Effector memory CD8-positive, alpha-beta T cell (primary cell): Measurements from ENCODE around the gene ALDH1L1.
A peak's percentile ranks its signal among the peaks of the same experiment; 100 is the strongest.

Experiments
- ATAC-seq: fragments of 150-1000 bp; cut with Tn5 transposase; replicated peaks from 2 replicates; pipeline ENCODE4 v1.10.0; 2021; ENCODE audit warnings: mild to moderate bottlenecking, moderate library complexity
- DNase-seq, 3 experiments: peaks; one replicate each; pipeline ENCODE4 v3.0.0; 2021
- H3K27ac Mint-ChIP-seq, 2 donors: one replicate each; pipeline ENCODE4 v1.8.0; 2022; ENCODE audit warnings: mild to moderate bottlenecking in 2 of 2, mixed read lengths in 2 of 2, moderate library complexity in 2 of 2
- H3K27me3 Mint-ChIP-seq, 2 donors: one replicate each; pipeline ENCODE4 v1.8.0; 2022; ENCODE audit warnings: mixed read lengths in 2 of 2
- H3K36me3 Mint-ChIP-seq: one replicate; pipeline ENCODE4 v1.8.0; 2022; ENCODE audit warnings: mild to moderate bottlenecking, moderate library complexity, mixed read lengths; ENCODE audit not compliant: insufficient read depth
- H3K4me1 Mint-ChIP-seq, 2 donors: one replicate each; pipeline ENCODE4 v1.8.0; 2022; ENCODE audit warnings: low read depth in 2 of 2, mixed read lengths in 2 of 2
- H3K4me3 Mint-ChIP-seq, 2 donors: one replicate each; pipeline ENCODE4 v1.8.0; 2022; ENCODE audit warnings: mild to moderate bottlenecking in 2 of 2, mixed read lengths in 2 of 2, moderate library complexity in 2 of 2
- H3K9me3 Mint-ChIP-seq, 2 donors: one replicate each; pipeline ENCODE4 v1.8.0; 2022; ENCODE audit warnings: mixed read lengths in 2 of 2

Gene ALDH1L1

DNA sequence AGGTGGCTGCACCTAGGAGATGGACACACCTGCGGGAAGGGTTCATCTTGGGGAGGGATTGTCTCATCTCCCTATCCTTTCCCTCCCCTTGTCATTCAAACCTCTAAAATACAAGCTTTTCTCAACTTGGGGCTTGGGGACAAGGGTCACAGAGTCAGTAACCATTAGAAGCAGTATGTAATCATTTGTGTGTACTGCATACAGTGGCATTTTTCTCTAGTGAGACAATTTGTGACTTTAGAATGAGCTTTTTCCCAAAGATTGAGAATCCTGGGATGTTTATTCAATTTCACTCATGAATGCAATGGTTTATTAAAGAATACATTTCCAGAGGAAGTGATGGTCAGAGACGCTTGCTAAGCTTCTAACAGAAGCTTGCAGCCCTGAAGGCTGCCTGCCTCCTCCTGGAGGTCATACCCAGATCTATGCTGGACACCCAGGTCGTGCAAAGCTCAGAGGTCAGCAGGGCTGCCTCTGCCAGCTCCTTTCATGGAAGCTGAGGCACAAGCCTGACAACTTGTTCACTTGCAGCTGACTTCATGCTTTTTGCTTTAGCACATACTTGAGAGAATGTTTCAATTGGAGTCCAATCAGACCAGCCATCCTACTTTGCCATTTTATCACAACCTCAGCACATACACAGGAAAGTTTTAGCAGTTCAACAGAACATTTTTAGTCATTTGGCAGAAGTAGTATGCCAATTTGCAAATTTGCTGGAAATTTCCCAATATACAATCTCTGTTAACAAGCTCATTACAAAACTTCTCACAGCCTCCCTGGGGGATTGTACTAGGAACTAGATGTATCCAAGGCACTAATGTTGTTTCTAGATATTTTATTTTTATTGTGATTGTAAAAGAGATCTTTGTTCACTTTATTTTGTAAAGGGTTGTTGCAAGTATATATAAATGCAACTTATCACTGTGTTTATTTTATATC is 25.6 kb upstream of the ALDH1L1 start:
- ATAC-seq (no peak), DNase-seq (no peak)
- no peaks in the 10 kb centered on the region for H3K4me1 Mint-ChIP-seq
- H3K4me3 Mint-ChIP-seq, result no peak overlapping the region
- no peaks in the 10 kb centered on the region for H3K9me3 Mint-ChIP-seq
- no peak overlapping the region for H3K27ac Mint-ChIP-seq
- peaks cover 41 to 81% of the 10 kb centered on the region in 2 donors for H3K27me3 Mint-ChIP-seq
- no peaks in the 10 kb centered on the region for H3K36me3 Mint-ChIP-seq

GRCh38 chr3:126202680-126203079 is 22.3 kb upstream of the ALDH1L1 start:
- ATAC-seq, result no peak
- DNase-seq, result no peak
- Mint-ChIP-seq H3K4me1 (no peaks in the 10 kb centered on the region), H3K4me3 (no peak overlapping the region), H3K27me3 (peaks cover 36 to 55% of the 10 kb centered on the region in 2 donors), H3K36me3 (no peaks in the 10 kb centered on the region), H3K27ac (no peak overlapping the region), H3K9me3 (no peaks in the 10 kb centered on the region)

DNA sequence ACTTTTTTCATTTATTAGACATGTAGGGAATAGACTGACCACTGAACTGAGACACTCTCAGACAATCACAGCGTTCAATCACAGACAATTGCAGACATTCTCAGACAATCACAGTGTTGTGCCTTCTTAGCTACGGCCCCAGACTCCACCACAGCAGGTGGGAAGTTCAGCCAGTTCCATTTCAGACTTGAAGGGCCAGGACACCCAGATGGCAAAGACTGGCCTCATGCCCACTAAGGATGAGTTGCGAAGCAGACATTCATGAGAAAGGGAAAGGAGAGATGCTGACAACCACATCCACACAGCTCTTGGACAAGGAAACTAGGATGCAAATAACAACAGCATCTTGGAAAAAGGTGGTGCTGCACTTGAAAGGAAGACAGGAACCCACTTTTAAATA is 21.9 kb upstream of the ALDH1L1 start:
- Mint-ChIP-seq H3K4me1 (no peaks in the 10 kb centered on the region), H3K9me3 (no peaks in the 10 kb centered on the region), H3K36me3 (no peaks in the 10 kb centered on the region), H3K27me3 (peaks cover 32 to 52% of the 10 kb centered on the region in 2 donors), H3K4me3 (no peak overlapping the region), H3K27ac (no peak overlapping the region)
- DNase-seq (no peak), ATAC-seq (no peak)

DNA sequence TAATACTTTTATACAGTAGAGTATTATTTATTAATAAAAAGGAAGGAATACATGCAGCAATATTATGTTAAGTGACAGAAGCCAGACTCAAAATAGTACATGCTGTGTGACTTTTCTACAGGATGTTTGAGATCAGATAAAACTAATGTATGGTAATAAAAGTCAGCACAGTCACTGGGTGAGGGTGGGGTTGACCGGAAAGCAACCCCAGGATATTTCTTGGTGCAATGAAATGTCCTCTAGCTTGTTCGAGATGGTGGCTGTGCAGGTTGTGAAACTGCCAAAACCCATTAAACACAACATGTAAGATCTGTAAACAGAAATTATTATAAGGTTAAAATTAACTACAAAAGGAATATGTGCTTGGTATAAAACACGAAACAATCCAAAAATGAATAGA is 20.8 kb upstream of the ALDH1L1 start:
- ATAC-seq (no peak), DNase-seq (no peak)
- Mint-ChIP-seq H3K4me1 (no peaks in the 10 kb centered on the region), H3K27ac (no peak overlapping the region), H3K27me3 (peaks cover 36 to 51% of the 10 kb centered on the region in 2 donors), H3K9me3 (no peaks in the 10 kb centered on the region), H3K36me3 (no peaks in the 10 kb centered on the region), H3K4me3 (no peak overlapping the region)

DNA sequence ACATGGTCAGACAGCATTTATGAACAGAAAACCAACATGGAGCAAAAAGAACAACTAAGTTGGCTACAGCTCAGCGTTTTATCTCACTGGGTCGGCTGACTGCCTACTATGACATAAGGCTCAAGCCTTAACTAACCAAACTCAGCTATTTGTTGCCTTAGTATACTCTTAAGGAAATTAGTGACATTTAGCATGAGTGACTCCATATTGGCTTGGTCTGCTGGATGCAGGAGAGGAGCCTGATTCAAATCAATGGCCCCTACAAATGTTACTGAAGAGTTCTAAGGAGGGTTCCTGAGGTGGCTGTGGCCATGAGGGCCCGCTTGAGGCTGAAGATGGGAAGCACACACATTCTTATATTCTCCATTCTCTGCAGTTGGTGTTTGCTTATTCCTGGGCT is 20.1 kb upstream of the ALDH1L1 start:
- DNase-seq (no peak), ATAC-seq (no peak)
- Mint-ChIP-seq H3K27me3 (peaks cover 36 to 44% of the 10 kb centered on the region in 2 donors), H3K27ac (no peak overlapping the region), H3K4me3 (no peak overlapping the region), H3K9me3 (no peaks in the 10 kb centered on the region), H3K36me3 (no peaks in the 10 kb centered on the region), H3K4me1 (no peaks in the 10 kb centered on the region)

DNA sequence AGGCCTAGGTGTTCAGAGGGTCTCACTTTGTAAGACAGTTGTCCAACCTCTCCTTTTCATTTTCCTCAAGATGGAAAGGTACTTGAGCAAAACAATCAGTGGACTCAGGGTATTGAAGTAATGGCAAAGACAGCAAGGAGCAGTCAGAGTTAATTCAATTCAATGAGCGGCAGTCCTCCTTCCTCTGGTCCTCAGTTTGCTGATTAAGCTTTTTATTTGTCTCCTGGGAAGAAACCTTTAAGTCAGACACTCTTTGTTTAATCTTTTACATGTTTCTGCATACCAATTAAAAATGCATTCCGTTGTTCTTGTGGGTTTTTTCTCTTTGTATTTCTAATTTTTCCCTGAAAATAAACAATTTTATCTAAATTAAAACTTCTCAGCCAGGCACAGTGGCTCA is 18.9 kb upstream of the ALDH1L1 start:
- H3K27me3 Mint-ChIP-seq, result peaks cover 25 to 31% of the 10 kb centered on the region in 2 donors
- no peak overlapping the region for H3K4me3 Mint-ChIP-seq
- DNase-seq (no peak), ATAC-seq (no peak)
- no peak overlapping the region for H3K27ac Mint-ChIP-seq
- no peaks in the 10 kb centered on the region for H3K36me3 Mint-ChIP-seq
- no peaks in the 10 kb centered on the region for H3K9me3 Mint-ChIP-seq
- H3K4me1 Mint-ChIP-seq, result no peaks in the 10 kb centered on the region

DNA sequence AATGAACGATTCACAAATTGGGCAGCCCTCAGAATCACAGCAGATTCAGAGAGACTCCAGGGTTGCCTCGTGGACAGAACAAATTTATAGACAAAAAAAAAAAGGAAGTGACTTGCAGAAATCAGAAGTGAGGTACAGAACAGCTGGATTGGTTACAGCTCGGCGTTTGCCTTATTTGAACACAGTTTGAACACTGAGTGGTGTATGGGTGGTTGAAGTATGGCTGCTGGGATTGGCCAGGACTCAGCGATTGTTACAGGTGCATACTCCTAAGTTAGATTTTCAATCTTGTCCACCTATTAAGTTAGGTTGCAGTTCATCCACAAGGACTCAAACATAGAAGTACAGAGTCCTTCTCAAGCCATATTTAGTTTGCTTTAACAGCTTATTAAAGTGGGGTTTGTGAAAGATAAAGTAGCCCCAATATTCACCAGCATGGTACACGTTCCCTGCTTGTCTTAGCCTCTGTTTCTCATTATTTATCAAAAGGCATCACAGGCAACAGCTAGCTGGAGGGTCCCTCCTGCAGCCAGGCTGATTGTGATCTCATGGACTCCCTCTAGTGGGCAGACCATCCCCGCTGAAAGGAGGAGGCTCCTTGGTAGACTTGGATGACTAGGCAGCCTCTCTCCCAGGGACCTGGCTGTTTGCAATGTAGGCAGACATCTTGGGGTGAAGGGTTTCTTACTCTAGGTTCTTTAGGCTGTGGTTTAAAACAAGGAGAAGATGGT is 17.6 kb upstream of the ALDH1L1 start:
- DNase-seq (peak in 1 of 3 experiments; percentile 30), ATAC-seq (peak; percentile 42)
- no peaks in the 10 kb centered on the region for H3K9me3 Mint-ChIP-seq
- no peaks in the 10 kb centered on the region for H3K36me3 Mint-ChIP-seq
- H3K4me3 Mint-ChIP-seq, result no peak overlapping the region
- no peak overlapping the region for H3K27ac Mint-ChIP-seq
- H3K4me1 Mint-ChIP-seq, result no peaks in the 10 kb centered on the region
- H3K27me3 Mint-ChIP-seq, result peaks cover 19 to 20% of the 10 kb centered on the region in 2 donors

DNA sequence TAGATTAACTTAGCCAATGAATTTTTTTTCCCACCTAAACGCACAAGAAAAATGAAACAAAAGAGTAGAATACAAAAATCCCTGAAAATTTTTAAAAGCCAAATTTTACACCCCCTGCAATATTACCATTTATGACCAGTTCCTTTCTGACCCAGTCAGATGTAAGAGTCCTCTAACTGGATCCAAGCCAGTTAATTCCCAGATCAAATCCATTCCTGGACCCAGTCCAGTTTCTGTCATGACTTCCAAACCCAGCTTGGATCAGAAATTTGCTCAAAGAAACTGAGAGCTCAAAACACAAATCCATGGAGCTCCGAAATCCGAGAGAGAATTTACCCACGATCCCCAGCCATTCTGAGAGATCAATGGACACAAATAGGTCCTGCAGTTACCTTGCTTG is 17.0 kb upstream of the ALDH1L1 start:
- ATAC-seq, result no peak
- no peaks in the 10 kb centered on the region for H3K9me3 Mint-ChIP-seq
- DNase-seq, result no peak
- peaks cover 12 to 14% of the 10 kb centered on the region in 2 donors for H3K27me3 Mint-ChIP-seq
- H3K36me3 Mint-ChIP-seq, result no peaks in the 10 kb centered on the region
- no peaks in the 10 kb centered on the region for H3K4me1 Mint-ChIP-seq
- H3K4me3 Mint-ChIP-seq, result no peak overlapping the region
- H3K27ac Mint-ChIP-seq, result no peak overlapping the region

DNA sequence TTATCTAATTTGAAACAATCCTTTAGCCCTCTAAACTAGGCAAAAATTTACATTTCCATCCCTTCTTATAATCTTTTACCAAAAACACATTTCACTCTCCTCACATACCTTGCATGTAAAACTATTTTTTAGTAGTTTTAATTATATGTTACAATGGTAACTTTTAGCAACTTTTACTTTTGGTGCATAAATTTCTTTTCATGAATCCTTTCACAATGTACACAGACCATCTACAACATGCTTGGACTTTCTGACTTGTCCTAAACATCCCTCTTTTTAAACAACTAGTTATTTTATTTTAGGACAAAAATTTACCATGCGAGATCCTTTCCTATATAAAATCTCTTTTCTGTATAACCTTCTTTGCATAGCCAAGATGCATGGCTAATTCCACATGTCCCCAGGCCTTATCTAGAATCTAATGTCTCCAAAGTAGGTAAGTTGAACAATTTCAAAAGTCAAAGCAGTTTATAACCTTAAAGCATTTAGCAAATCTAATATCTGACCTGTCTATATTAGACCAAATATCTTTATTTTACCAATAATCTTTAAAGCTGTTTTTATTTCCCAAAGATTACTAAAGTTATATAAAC is 14.4 kb upstream of the ALDH1L1 start:
- Mint-ChIP-seq H3K9me3 (no peaks in the 10 kb centered on the region), H3K4me1 (no peaks in the 10 kb centered on the region), H3K27me3 (peaks cover under 1 to 11% of the 10 kb centered on the region in 2 donors), H3K4me3 (no peak overlapping the region), H3K36me3 (no peaks in the 10 kb centered on the region), H3K27ac (no peak overlapping the region)
- ATAC-seq, result no peak
- DNase-seq, result no peak

DNA sequence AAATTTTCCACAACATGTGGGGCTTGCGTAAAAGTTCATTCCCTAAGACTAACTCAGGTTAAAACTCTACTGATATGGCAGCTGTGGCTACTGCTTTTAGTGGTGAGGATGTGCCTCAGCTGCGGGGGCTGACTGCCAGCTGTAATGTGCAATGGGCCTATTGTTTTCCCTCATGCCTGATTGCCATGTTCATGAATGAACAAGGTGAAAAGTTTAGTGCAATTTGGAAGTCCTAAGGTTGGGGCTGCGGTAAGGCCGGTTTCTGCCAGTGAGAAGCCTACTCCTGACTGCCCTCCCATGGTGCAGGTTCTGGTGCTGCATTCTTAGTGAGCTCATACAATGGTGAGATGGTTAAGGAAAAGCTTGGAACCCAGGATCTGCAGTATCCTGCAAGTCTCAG is 10.9 kb upstream of the ALDH1L1 start:
- Mint-ChIP-seq H3K4me1 (no peaks in the 10 kb centered on the region), H3K9me3 (no peaks in the 10 kb centered on the region), H3K27me3 (peaks cover under 1 to 14% of the 10 kb centered on the region in 2 donors), H3K27ac (no peak overlapping the region), H3K36me3 (no peaks in the 10 kb centered on the region), H3K4me3 (no peak overlapping the region)
- DNase-seq (no peak), ATAC-seq (no peak)

DNA sequence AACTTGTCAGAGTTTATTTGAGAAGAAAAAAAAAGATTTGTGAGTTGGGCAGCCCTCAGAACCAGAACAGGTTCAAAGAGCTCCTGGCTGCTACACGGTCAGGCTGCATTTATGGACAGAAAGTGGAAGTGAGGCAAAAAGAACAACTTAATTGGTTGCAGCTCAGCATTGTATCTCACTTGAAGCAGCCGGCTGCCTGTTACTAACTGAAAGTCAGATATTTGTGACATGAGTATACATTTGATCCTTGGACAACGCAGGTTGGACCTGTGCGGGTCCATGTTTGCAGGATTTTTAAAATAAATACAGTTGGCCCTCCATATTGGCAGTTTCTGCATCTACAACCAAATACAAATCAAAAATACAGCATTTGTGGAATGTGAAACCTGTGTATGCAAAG is 7.5 kb upstream of the ALDH1L1 start:
- H3K4me1 Mint-ChIP-seq, result no peaks in the 10 kb centered on the region
- H3K4me3 Mint-ChIP-seq, result no peak overlapping the region
- peaks cover 25 to 45% of the 10 kb centered on the region in 2 donors for H3K27me3 Mint-ChIP-seq
- DNase-seq (no peak), ATAC-seq (no peak)
- no peaks in the 10 kb centered on the region for H3K9me3 Mint-ChIP-seq
- no peak overlapping the region for H3K27ac Mint-ChIP-seq
- no peaks in the 10 kb centered on the region for H3K36me3 Mint-ChIP-seq

- Mint-ChIP-seq H3K36me3 (no peaks in the 10 kb centered on the region), H3K27me3 (peaks cover 35 to 57% of the 10 kb centered on the region in 2 donors), H3K4me1 (no peaks in the 10 kb centered on the region), H3K27ac (no peak overlapping the region), H3K9me3 (no peaks in the 10 kb centered on the region), H3K4me3 (no peak overlapping the region)
- DNase-seq (no peak), ATAC-seq (no peak)
Measured at GRCh38 chr3:126186749-126187148, 6.4 kb upstream of the ALDH1L1 start.

DNA sequence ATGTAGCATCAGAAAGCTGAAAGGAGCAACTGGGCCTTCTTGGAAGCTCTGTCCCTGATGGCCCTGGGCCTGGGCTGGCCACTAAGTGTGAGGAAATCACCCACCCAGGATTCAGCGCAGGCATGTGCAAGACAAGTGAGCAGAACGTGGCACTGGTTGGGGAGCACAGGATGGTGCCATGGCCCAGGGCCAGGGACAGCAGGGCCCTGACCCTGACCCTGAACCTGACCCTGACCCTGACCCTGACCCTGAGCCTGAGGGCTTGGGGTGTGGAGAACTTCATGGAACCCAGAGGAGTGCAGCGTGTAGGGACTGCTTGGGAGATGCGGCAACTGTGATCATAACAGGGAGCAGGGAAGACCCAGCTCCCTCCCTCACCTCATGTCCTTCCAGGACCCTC is 5.9 kb upstream of the ALDH1L1 start:
- H3K4me1 Mint-ChIP-seq, result peaks cover 0 to 1% of the 10 kb centered on the region in 2 donors
- H3K27ac Mint-ChIP-seq, result no peak overlapping the region
- peaks cover 39 to 62% of the 10 kb centered on the region in 2 donors for H3K27me3 Mint-ChIP-seq
- DNase-seq, result no peak
- no peak for ATAC-seq
- no peaks in the 10 kb centered on the region for H3K36me3 Mint-ChIP-seq
- no peaks in the 10 kb centered on the region for H3K9me3 Mint-ChIP-seq
- no peak overlapping the region for H3K4me3 Mint-ChIP-seq
